ENCODE data around the gene DNAH1. TPM values are rescaled to one million over a fixed set of nuclear protein-coding genes. Genes with fewer than 3 reads are reported as not detected.

The DNAH1 gene
- total and polyA plus RNA-seq, 2 of the 4 experiments (the other 2 are of a cell fraction) = 2.0 to 4.0 TPM

DNA sequence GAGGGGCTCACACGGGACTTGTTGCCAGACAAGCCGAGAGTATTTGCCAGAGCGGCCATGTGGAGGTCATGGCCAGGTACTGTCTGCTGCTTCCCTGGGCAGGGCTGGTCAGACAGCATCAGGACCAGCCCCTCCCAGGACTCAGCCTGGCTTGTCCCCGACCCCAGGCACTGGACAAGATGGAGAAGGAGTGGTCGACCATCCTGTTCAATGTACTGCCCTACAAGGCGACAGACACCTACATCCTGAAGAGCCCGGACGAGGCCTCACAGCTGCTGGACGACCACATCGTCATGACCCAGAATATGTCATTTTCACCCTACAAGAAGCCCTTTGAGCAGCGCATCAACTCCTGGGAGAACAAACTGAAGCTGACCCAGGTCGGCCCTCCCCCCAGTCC lies 38.6 kb downstream of the DNAH1 start:
- no peak overlapping the region for H3K4me3 ChIP-seq (ENCODE audit: insufficient read depth, low read depth, low read length)

More for the DNA sequence above, 38.6 kb downstream of the DNAH1 start:
- Histone ChIP-seq H3K9me1 (ENCODE audit: insufficient read depth, low read length) (peaks cover 2% of the 10 kb centered on the region; the same call in 1 of the 2 replicates), H4K8ac (ENCODE audit: low read depth in 2 of 2, low read length in 2 of 2) (no peak overlapping the region), H4K20me1 (ENCODE audit: insufficient read depth, low read length) (no peaks in the 10 kb centered on the region), H3K56ac (ENCODE audit: extremely low read depth, insufficient read depth, low read length) (no peak overlapping the region), H2BK120ac (ENCODE audit: low read depth, low read length) (no peak overlapping the region), H3K36me3 (ENCODE audit: control insufficient read depth, insufficient read depth, low read length) (peaks cover 4% of the 10 kb centered on the region; the same call in 1 of the 2 replicates), H3K79me1 (ENCODE audit: low read depth in 1 of 2, low read length in 2 of 2) (no peaks in the 10 kb centered on the region), H2AK9ac (replicated peaks; ENCODE audit: low read depth, low read length, poor library complexity) (no peak overlapping the region), H2BK15ac (ENCODE audit: low read depth, low read length) (no peak overlapping the region), H3K4me2 (ENCODE audit: low read depth, low read length) (no peak overlapping the region), H3K14ac (replicated peaks; ENCODE audit: low read depth, low read length) (no peak overlapping the region), H2AFZ (replicated peaks; ENCODE audit: low read length, poor library complexity) (no peak overlapping the region), H3K18ac (ENCODE audit: low read depth, low read length) (no peak overlapping the region), H4K5ac (ENCODE audit: low read depth, low read length) (no peak overlapping the region), H3K9ac (ENCODE audit: low read depth, low read length) (no peak overlapping the region), H3K23ac (ENCODE audit: low read depth, low read length) (no peak overlapping the region), H2BK20ac (ENCODE audit: low read depth, low read length) (no peak overlapping the region), H2BK5ac (ENCODE audit: low read depth, low read length, poor library complexity, severe bottlenecking) (no peak overlapping the region), H3K4me1 (ENCODE audit: control insufficient read depth, insufficient read depth, low read length) (no peaks in the 10 kb centered on the region), H3K27me3 (ENCODE audit: control insufficient read depth, insufficient read depth, low read length) (no peaks in the 10 kb centered on the region), H4K91ac (ENCODE audit: insufficient read depth, low read depth, low read length) (no peak overlapping the region), H2AK5ac (ENCODE audit: low read depth, low read length) (no peak overlapping the region), H3K9me3 (ENCODE audit: control insufficient read depth, insufficient read depth, low read length) (no peaks in the 10 kb centered on the region), H3K27ac (ENCODE audit: insufficient read depth, low read length) (no peak overlapping the region), H3K4ac (ENCODE audit: low read depth, low read length) (no peak overlapping the region)
- BruUV-seq (replicated peaks) = no TSS peak
- dilution Hi-C loops (cut with HindIII; ENCODE audit: low sequenced_read_pairs, unreplicated experiment) = no loop called here
- ATAC-seq (ENCODE audit: low read depth) = no peak
- 79% methylated on average over 8 of the region's 12 CpGs; no CpG with 5 or more reads in 1 of the 2 experiments for WGBS, 2 experiments (ENCODE audit: extremely low coverage in 2 of 2, insufficient read length in 1 of 2)
- CTCF ChIA-PET = no interaction called here
- in situ Hi-C loops (cut with MboI; ENCODE audit: low sequenced_read_pairs) = no loop called here
- TF ChIP-seq FOS (IDR thresholded peaks at IDR 0.05; ENCODE audit: low read depth, low read length) = no peak
- intact Hi-C loops (cut with micrococcal nuclease) = no loop called here
- DNase-seq = no peak
- POLR2A ChIA-PET (ENCODE audit: unreplicated experiment) = no interaction called here
